NCI-H82 treated with DMSO at 0.1 percent for 48 hours (cell line): Measurements from ENCODE around the gene CATSPER2.
"Not testable (repeated sequence)": the region's sequence is repeated elsewhere in the genome, so short reads cannot be mapped to it uniquely, and the experiment has no call there.

ENCODE experiments used
- DNase-seq: peaks from one replicate; lab custom pipeline; 2025; ENCODE audit not compliant: unreplicated experiment; lab: John Stamatoyannopoulos, UW

Gene CATSPER2

DNA sequence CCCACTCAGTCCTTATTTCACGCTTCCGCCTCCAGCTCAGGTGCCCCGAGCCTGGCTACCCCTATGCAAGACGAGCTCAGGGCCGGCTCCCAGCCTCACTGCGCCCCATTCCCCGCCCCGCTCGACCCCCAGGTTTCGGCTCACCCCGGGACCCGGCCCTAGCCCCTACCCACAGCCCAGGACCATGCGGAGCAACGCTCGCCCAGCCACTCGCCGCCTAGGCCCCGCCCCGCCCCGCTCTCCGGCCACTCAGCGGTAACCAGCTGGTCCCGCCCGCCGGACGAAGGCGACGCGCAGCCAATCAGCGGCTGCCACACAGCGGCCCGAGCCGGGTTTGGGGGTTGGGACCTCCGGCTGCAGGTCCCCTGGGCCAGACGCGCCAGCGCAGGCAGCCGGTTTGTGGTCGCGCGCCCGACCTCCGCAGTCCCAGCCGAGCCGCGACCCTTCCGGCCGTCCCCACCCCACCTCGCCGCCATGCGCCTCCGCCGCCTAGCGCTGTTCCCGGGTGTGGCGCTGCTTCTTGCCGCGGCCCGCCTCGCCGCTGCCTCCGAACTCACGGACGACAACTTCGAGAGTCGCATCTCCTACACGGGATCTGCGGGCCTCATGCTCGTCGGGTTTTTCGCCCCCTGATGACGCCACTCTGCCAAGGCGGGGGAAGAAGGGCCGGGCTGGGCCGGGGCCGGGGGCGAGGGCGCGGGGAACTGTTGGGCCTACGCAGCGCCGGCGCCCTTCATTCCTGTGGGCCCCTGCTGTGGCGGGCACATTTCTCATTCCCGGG, at the start of gene CATSPER2:
CATSPER2 (minus strand) TSS at position 196 of the 781 bp plus-strand sequence. CDS start 783 bp downstream, outside the sequence.
- no peak for DNase-seq

DNA sequence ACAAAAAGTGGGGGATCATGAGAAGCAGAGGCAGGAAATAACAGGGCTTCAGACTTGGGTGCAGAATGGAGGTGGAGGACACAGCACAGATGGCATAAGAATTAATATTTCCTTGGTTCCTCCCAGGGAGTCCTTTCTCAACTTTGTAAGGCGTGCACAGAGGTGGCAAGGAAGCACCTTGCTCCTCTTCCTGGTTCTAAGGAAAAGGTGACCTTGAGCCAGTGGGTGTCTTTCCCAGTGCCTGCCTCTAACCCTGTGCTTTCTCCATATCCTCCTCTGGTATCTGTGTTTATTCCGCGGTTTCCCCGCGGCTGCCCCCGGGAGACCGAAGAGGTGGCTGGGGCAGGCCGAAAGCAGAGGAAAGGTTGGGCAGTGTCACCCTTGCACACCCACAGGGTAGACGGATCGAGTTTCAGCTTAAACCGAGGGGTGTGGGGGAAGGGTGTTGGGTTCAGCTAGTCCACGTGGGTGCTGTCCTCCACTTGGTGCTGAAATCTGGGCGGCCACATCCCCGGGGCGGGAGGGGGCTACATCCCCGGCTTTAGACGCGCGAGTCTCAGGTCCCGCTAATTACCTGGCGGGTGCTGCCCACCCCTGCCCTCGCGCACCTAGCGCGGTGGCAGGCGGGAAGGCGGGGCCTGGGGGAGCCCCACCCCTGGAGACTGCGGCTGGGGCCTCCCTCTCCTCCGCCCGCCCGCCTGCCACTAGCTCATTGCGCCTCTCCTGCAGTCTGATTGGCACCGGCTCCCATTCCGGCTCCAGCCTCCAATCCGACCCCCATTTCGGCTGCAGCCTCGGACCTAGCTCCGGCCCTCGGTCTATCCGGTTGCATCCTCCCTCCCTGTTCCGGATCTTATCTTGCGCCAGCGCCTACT, 44.7 kb upstream of the CATSPER2 start, which contains the start of gene CKMT1A:
CKMT1A (plus strand) TSS at position 712 of the 875 bp plus-strand sequence. CDS start 192 bp downstream, outside the sequence.
- not testable (repeated sequence) for DNase-seq

DNA sequence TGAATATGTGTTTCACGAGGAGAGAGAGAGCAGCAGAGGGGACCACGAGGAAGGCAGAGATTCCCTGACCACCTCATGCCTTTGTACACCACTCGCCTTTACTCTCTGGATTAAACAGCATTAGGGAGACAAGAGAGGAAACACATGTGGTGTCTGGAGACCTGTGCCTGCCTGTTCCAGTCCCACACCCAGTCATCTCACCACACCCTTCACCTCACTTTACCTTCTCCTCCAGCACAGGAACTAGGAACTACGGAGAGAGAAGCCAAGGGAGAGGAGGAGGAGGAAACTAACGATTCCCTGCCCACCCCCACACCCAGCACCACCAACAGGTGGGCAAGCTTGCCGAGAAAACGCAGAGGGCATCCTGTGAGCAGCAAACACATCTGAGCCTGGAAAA, 44.0 kb upstream of the CATSPER2 start:
- not testable (repeated sequence) for DNase-seq

DNA sequence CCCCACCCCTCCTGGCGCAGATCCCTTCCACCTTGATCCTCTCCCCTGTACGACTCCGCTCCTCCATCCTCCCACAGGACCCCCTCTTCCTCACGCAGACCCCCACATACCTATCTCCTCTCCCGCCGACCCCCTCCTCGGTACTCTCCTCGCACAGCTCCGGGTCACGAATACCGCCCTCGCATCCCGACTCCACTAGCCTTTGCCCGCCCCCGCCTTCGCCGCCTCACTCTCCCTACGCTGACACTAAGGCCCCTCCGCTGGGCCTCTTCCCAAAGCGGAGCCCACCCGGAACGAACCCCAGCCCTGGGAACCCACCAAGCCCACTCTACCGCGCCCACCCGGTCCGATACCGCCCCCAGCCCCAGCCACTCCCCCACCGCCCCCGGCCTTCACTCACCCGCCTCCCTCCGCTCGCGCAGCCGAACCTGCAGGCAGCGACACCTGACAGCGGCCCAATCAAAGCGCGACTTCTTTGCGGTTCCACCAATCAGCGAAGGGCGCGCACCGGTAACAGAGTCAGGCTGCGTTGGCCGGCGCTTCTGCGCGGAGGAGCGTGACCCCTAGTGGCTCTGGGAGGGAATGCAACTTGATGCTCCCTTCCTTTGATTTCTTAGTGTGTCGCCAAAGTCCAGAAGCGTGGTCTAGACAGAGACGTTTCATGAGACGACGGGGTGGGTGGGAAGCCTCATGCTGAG, 41.1 kb upstream of the CATSPER2 start:
- not testable (repeated sequence) for DNase-seq

DNA sequence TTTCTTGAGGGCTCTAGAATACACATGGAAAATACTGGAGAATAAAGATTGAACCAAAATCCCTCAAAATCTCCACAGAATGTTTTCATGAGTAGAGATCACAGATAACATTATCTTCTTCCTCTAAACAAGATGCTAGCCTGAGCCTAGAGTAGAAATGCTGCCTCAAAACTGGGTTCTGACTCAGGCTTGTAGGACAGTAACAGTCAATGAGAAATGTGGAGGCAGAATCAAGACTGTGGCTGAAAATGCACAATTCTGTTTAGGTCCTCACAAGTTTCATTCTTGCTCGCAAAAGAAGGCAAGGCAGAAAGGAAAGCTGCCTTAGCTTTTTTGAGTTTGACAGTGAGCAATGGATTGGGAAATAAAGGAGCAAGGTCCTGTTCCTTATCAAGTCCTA, 25.5 kb upstream of the CATSPER2 start:
- not testable (repeated sequence) for DNase-seq

DNA sequence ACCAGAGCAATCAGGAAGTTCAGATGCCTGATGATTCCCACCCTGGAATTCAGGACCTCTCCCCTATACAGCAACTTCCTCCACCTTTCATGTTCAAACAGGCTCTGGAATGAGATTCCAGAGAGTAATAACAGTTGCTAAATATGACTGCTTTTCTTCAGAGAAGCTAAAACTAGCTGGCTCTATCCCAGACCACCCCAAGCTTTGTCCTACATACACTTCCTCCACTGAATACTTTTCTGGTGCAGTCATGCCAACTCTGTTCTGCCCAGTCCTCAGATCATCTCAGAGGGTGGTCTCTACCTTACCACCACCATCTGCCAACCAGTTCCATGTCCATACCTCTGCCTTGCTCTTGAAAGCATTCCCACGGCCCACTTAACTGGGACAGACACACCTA, 17.5 kb upstream of the CATSPER2 start:
- not testable (repeated sequence) for DNase-seq

DNA sequence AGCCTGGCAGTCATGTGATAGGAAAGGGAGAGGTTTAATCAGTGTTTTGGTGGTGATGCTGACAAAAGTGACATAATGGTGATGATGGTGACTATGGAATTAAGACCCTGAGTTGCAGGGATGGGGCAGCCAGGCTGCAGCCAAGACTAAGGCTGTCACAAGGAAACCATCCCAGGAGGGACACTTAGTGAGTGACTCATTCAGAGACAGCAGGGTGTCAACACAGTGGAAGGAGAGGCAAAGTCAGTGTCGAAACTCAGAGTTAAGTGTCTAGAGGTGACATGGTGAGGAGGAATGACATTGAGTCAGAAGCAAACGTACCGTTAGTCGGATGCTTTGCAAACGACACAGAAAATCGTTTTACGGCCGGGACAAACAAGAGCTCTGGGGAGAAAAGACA, 14.7 kb upstream of the CATSPER2 start:
- not testable (repeated sequence) for DNase-seq

DNA sequence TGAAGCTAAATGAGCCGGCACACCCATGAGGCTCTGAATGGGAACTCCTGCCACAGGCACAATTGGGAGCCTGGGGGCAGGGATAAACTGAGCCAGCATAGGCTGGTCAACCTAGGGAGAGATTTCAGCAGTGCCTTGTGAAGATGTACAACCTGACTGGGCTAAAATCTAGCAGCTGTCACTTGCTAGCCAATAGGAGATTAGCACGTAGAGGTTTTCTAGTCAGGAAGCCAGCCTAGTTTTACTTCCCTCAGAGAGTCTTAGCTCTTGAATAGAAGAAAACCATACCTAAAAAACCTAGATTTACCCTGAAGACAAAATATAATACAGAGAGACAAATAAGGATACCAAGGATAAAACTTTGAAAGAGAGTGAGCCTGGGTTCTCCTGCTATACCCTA, 13.6 kb upstream of the CATSPER2 start:
- DNase-seq = not testable (repeated sequence)

DNA sequence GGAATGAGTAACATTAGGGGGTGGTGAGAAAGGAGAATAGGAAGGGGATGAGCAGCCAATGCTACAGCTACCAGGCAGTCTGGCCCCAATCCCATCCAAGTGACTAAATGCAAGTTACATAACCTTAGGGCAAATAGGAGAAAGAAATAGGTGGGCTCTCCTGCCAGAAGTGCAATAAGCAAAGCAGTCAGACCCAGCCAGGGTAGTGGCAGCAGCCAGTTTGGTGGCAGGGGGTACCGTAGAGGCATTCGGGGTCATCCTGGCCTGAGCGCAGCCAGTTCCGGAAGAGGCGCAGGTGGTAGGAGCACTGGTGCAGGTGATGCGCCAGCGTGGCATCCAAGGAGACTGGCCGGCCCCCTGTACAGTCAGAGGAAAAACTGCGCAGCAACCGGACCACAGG, 11.1 kb upstream of the CATSPER2 start:
- not testable (repeated sequence) for DNase-seq

DNA sequence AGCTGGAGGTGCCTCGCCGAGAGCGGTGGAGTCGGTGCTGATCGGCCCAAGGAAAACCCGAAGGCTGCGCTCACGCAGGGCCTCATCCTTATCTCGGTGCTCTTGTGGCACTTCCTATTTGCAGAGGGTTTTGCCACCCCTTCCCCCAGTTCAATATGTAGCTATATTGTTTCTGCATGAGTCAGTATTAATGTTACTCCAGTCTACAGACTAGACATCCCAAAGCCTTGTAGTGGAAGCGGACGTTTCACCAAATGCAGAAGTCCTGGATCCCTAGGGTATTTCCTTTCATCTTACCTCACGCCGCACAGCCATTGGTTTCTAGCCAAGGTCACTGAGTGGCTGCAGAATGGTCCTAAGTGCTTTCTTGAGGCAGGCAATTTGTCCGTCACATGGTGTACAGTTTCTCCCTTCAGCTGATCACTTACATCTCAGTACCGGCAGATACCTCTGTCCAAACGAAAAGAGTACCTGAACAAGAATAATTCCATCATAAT, 834 bp upstream of the CATSPER2 start:
- not testable (repeated sequence) for DNase-seq

DNA sequence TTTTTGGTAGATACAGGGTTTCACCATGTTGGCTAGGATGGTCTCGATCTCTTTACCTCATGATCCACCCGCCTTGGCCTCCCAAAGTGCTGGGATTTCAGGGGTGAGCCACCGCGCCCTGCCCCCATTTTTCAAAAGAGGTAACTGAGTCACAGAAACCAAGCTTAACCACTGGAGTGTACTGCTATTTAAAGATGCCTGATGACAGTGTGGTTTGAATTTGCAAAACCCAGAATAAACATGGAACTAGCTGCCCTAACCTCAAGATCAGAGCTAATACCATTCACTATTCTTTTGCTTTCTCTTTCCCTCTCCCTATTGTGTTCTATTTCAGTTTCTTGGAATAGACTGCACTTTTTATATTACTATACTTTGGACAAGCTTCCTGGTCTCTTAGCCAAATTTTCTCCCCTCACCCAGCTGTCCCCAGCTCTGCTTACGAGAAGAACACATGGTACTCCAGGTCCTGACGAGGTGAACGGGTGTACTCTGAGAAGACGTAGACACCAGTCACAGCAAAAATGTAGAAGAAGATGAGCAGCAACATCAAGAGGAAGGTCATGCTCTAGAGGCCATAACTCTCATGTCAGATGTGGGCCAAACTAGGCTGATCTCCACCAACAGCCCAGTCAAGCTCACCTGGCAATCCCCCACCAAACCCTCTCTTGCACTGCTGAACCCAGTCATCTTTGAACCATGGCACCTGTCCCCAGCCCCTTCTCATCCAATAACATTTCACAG, 10.0 kb downstream of the CATSPER2 start:
- not testable (repeated sequence) for DNase-seq

DNA sequence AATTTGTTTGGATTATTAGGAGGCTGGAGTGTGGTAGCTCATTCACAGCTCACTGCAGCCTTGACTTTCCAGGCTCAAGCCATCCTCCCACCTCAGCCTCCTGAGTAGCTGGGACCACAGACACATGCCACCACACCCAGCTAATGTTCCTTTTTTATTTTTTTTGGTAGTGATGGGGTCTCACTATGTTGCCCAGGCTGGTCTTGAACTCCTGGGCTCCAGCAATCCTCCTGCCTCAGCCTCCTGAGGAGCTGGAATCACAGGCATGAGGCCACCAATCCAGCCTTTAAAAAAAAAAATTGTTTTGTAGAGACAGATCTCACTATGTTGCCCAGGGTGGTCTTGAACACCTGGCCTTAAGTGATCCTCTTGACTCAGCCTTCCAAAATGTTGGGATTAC, 21.7 kb downstream of the CATSPER2 start:
- DNase-seq = not testable (repeated sequence)

DNA sequence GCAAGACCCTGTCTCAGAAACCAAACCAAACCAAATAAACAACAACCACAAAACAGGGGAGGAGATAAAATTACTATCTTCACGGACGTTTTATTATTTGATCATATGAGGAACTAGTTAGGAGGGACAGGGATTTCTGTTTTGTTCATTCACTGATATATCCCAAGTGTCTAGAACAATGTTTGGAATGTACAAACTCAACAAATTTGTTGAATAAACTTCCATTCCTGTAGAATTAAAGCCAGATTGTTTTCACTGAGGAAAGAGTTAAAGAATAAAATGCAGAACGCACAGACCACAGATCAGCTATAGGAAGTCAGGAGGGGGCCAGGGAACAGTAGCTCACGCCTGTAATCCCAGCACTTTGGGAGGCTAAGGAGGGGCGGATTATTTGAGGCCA, 23.5 kb downstream of the CATSPER2 start:
- no peak for DNase-seq

DNA sequence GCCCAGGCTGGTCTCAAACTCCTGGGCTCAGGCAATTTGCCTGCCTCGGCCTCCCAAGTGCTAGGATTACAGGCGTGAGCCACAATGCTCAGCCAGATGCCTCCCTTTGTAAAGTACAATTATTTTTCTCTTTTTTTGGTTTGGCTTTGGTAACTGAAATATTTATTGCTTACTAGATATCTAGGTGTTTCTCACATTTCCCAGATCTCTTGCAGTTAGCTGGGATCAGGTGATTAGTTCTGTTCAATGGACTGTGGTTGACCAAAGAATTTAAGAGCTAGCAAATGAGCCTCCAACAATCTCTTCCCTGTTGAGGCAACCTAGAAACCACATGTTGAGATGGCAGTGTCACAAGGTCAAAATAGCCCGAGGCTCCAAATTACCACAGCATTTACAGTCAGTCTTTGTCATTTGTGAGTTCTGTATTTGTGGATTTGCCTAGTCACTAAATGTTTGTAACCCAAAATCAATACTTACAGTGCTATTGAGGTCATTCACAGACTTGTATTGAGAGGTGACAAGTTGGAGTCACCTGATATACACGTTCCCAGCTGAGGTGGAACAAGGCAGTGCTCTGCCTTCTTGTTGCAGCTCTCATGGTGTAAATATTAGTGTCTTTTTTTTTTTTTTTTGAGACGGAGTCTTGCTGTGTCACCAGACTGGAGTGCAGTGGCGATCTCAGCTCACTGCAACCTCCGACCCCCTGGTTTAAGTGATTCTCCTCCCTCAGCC, 26.4 kb downstream of the CATSPER2 start:
- DNase-seq = not testable (repeated sequence)

DNA sequence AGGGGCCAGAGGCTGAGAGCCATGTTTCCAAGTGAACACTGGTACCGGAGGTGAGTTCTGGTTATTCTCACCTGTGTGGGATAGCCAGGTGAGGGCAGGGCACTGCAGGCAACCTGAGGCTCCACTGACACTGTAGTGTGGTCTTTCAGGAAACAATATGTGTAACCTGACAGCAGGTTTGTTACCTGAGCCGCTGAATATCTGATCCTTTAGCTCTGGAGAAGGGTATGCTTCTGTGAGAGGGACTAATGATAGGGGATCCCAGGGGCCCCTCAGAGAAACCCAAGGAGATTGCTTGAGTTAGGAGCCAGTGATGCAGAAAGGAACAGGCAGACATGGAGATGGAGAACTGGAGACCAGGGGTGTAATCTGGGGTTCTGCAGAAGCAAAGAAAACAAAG, 29.9 kb downstream of the CATSPER2 start, which contains the start of gene STRC:
STRC (minus strand) TSS at position 101 of the 400 bp plus-strand sequence; CDS start at position 23, 78 bp downstream.
- not testable (repeated sequence) for DNase-seq

DNA sequence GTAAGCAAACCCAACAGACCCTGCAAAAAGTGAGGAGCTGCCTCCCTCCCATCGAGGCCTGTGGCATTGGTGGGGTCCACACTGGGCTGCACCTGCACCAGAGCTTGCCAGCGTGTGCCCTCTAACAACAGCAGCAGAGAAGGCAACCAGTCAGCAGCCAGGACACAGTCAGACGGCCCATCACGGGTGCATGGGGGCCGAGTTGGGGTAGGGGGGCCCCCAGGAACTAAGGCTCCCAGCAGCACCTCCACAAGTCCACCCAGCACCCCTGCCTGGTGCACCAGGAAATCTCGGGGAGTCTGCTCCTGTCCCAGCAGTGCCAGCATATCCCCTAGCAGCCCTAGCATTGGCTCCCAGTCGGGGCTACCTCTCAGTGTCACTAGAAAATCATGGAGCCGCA, 30.9 kb downstream of the CATSPER2 start:
- DNase-seq = not testable (repeated sequence)

DNA sequence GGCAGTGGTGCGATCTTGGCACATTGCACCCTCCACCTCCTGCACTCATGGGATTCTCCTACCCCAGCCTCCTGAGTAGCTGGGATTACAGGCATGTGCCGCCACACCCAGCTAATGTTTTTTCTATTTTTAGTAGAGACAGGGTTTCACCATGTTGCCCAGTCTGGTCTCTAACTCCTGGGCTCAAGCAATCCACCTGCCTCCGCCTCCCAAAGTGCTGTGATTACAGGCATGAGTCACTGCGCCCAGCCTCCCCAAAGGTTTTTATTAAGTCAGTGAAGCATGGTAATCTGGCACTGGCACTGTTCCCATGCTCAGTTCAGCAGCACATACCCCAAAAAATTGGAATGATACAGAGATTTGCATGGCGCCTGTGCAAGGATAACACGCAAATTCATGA, 46.4 kb downstream of the CATSPER2 start:
- not testable (repeated sequence) for DNase-seq

DNA sequence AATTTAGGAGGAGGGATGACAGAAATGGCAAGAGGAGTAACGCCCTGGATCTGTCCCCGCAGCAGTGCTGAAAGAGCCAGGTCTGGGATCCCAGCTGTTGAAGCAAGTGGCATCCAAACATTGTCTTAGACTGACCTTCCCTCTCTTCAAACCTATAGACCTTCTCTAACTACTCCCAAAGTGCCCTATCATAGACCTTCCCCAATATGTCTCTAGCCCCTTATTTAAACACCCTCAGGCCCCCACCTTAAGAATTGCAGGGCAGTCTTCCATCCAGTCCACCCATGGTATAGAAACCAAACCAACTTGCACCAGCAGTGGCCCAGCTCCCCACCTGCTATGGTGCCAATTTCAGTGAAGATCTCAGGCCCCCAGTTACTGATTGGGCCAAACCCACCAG, 48.4 kb downstream of the CATSPER2 start:
- DNase-seq = not testable (repeated sequence)

DNA sequence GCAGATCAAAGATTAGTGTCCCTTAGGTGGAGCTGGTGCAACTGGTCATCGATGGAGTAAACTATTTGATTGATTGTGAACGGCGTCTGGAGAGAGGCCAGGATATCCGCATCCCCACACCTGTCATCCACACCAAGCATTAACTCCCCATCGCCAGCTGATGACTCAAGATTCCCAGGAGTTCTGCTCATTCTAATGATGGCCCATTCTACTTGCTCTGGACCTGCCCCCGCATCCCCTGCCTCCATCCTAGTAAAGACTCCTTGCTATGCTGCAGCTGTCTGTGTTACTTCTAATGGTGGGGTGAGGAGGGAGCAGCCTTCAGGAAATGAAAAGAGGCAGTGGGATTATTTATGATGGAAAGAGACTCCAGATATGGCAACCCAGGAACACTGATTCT, 49.5 kb downstream of the CATSPER2 start:
- DNase-seq = not testable (repeated sequence)
